ENCODE results near the gene CDC40. TPM values are rescaled to one million over a fixed set of nuclear protein-coding genes. Genes with fewer than 3 reads are reported as not detected.
A peak's percentile ranks its signal among the peaks of the same experiment; 100 is the strongest.

CDC40 gene
- 17.5 and 17.9 TPM in 2 replicates for total RNA-seq
- long read RNA-seq, partial matches to known transcripts: 9 of 15 reads
- long read RNA-seq, other reads (novel, unspliced or antisense): 3 of 15 reads

- Mint-ChIP-seq H3K27ac (ENCODE audit: unreplicated experiment) (peak within 1 kb of the TSS; percentile 100), H3K9me3 (no peaks in the 10 kb centered on the region), H3K36me3 (ENCODE audit: low read depth) (no peaks in the 10 kb centered on the region), H3K27me3 (ENCODE audit: low read depth) (no peaks in the 10 kb centered on the region), H3K4me3 (no peak within 1 kb of the TSS), H3K4me1 (peaks cover 10% of the 10 kb centered on the region)
- DNase-seq (ENCODE audit: low read depth, low spot score): peak; percentile 38
- TF ChIP-seq, protein P1, sequence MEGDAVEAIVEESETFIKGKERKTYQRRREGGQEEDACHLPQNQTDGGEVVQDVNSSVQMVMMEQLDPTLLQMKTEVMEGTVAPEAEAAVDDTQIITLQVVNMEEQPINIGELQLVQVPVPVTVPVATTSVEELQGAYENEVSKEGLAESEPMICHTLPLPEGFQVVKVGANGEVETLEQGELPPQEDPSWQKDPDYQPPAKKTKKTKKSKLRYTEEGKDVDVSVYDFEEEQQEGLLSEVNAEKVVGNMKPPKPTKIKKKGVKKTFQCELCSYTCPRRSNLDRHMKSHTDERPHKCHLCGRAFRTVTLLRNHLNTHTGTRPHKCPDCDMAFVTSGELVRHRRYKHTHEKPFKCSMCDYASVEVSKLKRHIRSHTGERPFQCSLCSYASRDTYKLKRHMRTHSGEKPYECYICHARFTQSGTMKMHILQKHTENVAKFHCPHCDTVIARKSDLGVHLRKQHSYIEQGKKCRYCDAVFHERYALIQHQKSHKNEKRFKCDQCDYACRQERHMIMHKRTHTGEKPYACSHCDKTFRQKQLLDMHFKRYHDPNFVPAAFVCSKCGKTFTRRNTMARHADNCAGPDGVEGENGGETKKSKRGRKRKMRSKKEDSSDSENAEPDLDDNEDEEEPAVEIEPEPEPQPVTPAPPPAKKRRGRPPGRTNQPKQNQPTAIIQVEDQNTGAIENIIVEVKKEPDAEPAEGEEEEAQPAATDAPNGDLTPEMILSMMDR (conservative IDR thresholded peaks at IDR 0.05): no peak
These were observed at the start of gene CDC40 for GRCh38 chr6:110180228-110181008. Gene CDC40 (plus strand): TSS chr6:110180427. CDS start chr6:110180445, 18 bp downstream.

DNA sequence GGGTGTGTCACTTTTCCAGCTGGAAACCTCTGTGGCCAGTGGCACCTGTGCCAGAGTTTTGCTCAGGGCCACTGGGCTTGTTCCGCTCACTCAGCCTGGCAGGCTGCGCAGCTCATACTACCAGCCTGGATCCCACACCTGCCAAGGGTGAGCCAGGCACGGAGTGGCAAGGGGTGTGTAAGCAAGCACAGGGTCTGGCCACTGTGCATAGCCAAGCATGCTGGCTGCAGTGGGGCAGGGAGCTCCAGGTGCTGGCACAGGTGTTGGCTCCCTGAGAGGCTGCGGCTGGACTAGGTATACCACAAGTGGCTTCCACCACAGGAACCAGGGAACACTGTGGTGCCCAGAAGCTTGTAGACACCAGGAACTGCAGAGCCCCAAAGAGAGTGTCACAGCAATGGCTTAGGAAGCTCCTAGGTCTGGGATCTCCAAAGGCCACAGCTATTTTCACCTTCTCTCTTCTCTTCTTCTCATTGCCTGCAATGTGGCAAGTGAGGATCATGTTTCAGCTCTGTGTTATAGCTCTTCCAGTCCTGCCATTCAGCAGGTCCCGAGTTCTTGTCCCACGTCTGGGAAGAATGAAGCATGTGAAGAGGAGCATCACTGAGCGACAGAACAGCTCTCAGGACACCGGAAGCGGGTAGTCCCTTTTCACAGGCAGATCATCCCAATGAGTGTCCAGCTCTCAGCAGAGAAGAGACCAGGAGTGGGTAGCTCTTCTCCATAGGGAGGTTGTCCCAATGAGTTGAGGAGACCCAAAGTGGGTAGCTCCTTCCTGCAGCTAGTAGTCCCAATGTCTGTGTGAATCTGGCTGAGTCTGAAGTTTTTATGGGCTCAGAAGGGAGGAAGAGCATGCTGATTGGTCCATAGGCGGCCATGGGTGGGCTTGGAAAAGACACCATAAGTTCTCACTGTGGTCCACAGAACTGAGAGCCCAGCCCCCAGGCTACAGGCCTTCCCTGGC lies 42.0 kb upstream of the CDC40 start:
- no peak overlapping the region for H3K4me3 Mint-ChIP-seq
- H3K27me3 Mint-ChIP-seq (ENCODE audit: low read depth): no peaks in the 10 kb centered on the region
- TF ChIP-seq, protein P1 (conservative IDR thresholded peaks at IDR 0.05): no peak
- H3K36me3 Mint-ChIP-seq (ENCODE audit: low read depth): peaks cover 52% of the 10 kb centered on the region
- peaks cover 21% of the 10 kb centered on the region for H3K9me3 Mint-ChIP-seq
- H3K27ac Mint-ChIP-seq (ENCODE audit: unreplicated experiment): no peak overlapping the region
- H3K4me1 Mint-ChIP-seq: no peaks in the 10 kb centered on the region
- no peak for DNase-seq (ENCODE audit: low read depth, low spot score)

DNA sequence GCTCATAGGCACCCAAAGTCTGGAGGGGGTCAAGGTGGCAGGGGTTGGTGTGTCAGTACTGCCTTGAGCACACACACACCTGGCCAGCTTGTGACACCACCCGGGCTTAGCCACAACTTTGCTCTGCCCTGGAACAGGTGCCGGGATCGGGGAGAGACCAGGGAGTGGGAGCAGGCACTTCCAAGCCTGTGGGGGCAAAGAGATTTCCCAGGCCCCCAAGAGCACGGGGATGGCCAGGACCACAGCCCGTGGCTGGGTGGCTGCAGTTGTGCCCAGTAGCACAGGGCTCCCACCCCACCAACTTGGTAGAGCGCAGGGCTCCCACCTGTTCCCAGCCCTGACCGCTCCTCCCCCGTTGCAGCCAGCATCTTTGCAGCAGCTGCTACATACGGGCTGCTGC lies 41.2 kb upstream of the CDC40 start:
- no peak for DNase-seq (ENCODE audit: low read depth, low spot score)
- TF ChIP-seq, protein P1 (conservative IDR thresholded peaks at IDR 0.05): no peak
- H3K36me3 Mint-ChIP-seq (ENCODE audit: low read depth): peaks cover 48% of the 10 kb centered on the region
- peaks cover 15% of the 10 kb centered on the region for H3K9me3 Mint-ChIP-seq
- no peak overlapping the region for H3K27ac Mint-ChIP-seq (ENCODE audit: unreplicated experiment)
- no peaks in the 10 kb centered on the region for H3K4me1 Mint-ChIP-seq
- no peaks in the 10 kb centered on the region for H3K27me3 Mint-ChIP-seq (ENCODE audit: low read depth)
- H3K4me3 Mint-ChIP-seq: no peak overlapping the region

GRCh38 chr6:110140650-110141049 lies 39.6 kb upstream of the CDC40 start:
- Mint-ChIP-seq H3K4me3 (no peak overlapping the region), H3K9me3 (peaks cover 10% of the 10 kb centered on the region), H3K27ac (ENCODE audit: unreplicated experiment) (no peak overlapping the region), H3K4me1 (no peaks in the 10 kb centered on the region), H3K36me3 (ENCODE audit: low read depth) (peaks cover 49% of the 10 kb centered on the region), H3K27me3 (ENCODE audit: low read depth) (no peaks in the 10 kb centered on the region)
- TF ChIP-seq, protein P1 (conservative IDR thresholded peaks at IDR 0.05): no peak
- DNase-seq (ENCODE audit: low read depth, low spot score): no peak

DNA sequence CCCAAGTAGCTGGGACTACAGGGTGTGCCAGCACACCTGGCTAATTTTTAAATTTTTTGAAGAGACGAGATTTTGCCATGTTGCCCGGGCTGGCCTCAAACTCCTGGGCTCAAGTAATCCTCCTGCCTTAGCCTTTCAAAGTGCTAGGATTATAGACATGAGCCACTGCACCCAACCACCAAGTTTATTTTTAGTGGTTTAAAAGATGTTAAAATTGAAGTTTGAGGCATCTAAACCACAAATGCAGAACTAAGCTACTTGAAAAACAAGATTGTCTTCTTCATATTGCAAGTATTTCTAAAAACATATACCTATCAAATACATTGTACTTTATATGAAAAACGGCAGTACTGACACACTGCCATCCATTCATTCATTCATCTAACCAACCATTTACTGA lies 32.4 kb upstream of the CDC40 start:
- Mint-ChIP-seq H3K9me3 (no peaks in the 10 kb centered on the region), H3K4me3 (no peak overlapping the region), H3K27me3 (ENCODE audit: low read depth) (no peaks in the 10 kb centered on the region), H3K27ac (ENCODE audit: unreplicated experiment) (no peak overlapping the region), H3K36me3 (ENCODE audit: low read depth) (peaks cover 13% of the 10 kb centered on the region), H3K4me1 (no peaks in the 10 kb centered on the region)
- TF ChIP-seq, protein P1 (conservative IDR thresholded peaks at IDR 0.05): no peak
- no peak for DNase-seq (ENCODE audit: low read depth, low spot score)
